Lower lobe of right lung (tissue), 2 donors: ENCODE results near the gene CCNY. TPM values are rescaled to one million over a fixed set of nuclear protein-coding genes. Genes with fewer than 3 reads are reported as not detected.

Source experiments
- ATAC-seq, 2 donors: fragments of 200-7000 bp; cut with Tn5 transposase; one replicate each; pipeline ENCODE4 v1.9.1; 2020 to 2022; ENCODE audit warnings: mild to moderate bottlenecking in 2 of 2, moderate library complexity in 2 of 2
- DNase-seq: peaks from one replicate; pipeline ENCODE4 v3.0.0-alpha.2; 2020
- H3K27ac ChIP-seq: fragments of 200-600 bp; one replicate; pipeline ENCODE4 v1.8.0; 2022
- H3K27me3 ChIP-seq: fragments of 200-600 bp; one replicate; pipeline ENCODE4 v1.8.0; 2022; ENCODE audit warnings: low read depth
- H3K36me3 ChIP-seq: fragments of 200-600 bp; one replicate; pipeline ENCODE4 v1.8.0; 2022; ENCODE audit warnings: mild to moderate bottlenecking
- H3K4me1 ChIP-seq: fragments of 200-600 bp; one replicate; pipeline ENCODE4 v1.8.0; 2022
- H3K4me3 ChIP-seq: fragments of 200-600 bp; one replicate; pipeline ENCODE4 v1.8.0; 2022; ENCODE audit warnings: mild to moderate bottlenecking
- H3K9me3 ChIP-seq: fragments of 200-600 bp; one replicate; pipeline ENCODE4 v1.8.0; 2022
- CTCF ChIP-seq: fragments of 200-600 bp; IDR thresholded peaks from one replicate; pipeline ENCODE4 v1.8.0; 2022; ENCODE audit warnings: antibody characterized with exemption, mild to moderate bottlenecking
- intact Hi-C: fragments of 100-400 bp; cut with DNase I; formaldehyde crosslinking; loops from one replicate; pipeline ENCODE4 v1.11.0; 2022
- total RNA-seq: library from RNA; stranded (reverse); fragmentation: NEBNext Ultra II Directional; extraction: Animal tissue kit (Norgen Biotek cat#: 25700); gene quantifications from one replicate; pipeline ENCODE4 v1.2.1, GENCODE V29; 2021
- donor health status: DM: no; HTN: yes; CAD: no; lungs with severe emphysema.

The CCNY gene
- total RNA-seq, 1 donor from 2014 or later, result 64.5 TPM

- intact Hi-C loops, result no loop called here
Observed at GRCh38 chr10:35388197-35388596, 51.9 kb downstream of the CCNY start.

DNA sequence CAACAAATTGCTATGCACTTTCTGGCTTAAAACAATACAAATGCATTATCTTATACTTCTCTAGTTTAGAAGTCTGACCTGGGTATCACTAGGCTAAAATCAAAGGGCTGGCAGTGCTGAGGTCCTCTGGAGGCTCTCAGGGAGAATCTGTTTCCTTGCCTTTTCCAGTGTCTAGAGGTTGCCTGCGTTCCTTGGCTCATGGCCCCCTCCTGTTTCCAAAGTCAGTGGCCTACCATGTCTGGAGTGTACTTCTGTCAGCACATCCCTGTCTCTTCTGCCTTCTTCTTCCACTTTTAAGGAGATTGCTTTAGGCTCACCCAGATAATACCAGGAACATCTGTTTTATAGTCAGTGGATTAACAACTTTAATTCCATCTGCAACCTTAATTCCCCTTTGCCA, 52.4 kb downstream of the CCNY start:
- intact Hi-C loops, result no loop called here
- no peaks in the 10 kb centered on the region for H3K27me3 ChIP-seq
- DNase-seq (no peak), ATAC-seq (no peak)
- peaks cover 13% of the 10 kb centered on the region for H3K9me3 ChIP-seq
- no peak overlapping the region for H3K4me3 ChIP-seq
- no peak for TF ChIP-seq CTCF
- H3K36me3 ChIP-seq, result no peaks in the 10 kb centered on the region
- H3K4me1 ChIP-seq, result peaks cover 30% of the 10 kb centered on the region
- H3K27ac ChIP-seq, result no peak overlapping the region

More at GRCh38 chr10:35388197-35388596, 51.9 kb downstream of the CCNY start:
- H3K36me3 ChIP-seq, result no peaks in the 10 kb centered on the region
- TF ChIP-seq CTCF, result no peak
- DNase-seq (no peak), ATAC-seq (no peak)
- H3K27ac ChIP-seq, result no peak overlapping the region
- no peak overlapping the region for H3K4me3 ChIP-seq
- H3K9me3 ChIP-seq, result peaks cover 13% of the 10 kb centered on the region
- no peaks in the 10 kb centered on the region for H3K27me3 ChIP-seq
- H3K4me1 ChIP-seq, result peaks cover 25% of the 10 kb centered on the region

DNA sequence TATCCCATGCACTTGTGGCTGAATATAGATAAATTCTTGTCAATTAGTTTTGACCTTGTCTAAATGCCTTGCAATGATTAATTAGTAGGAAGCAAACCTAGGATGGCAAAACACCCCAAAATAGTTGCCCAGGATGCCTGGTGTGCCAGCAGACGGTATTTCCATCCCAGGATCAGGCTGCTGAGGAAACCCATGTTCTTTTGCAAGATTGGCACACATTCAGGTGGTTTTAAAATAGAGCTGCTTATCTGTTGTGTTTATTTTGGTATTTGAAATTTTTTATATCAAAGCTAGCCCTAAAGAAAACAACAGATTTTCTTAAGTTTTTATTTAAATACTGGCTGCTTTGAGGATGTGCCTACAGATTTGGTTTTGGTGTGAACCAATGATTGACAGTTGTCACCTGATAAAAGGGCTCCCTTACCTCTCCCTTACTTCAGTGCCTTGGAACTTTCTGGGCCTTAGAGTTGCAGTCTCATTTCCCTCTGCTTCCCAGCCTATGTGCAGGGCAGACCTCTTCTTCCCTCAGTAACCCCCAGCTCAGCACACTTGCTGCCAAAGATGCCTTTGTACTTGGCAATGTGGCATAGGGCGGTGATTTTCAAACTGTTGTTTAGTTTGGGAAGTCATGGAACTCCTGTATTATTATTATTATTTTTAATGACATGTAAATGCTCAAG, 54.0 kb downstream of the CCNY start:
- intact Hi-C loops, result no loop called here
- DNase-seq (no peak), ATAC-seq (no peak)
- Histone ChIP-seq H3K27me3 (no peaks in the 10 kb centered on the region), H3K4me1 (peaks cover 44% of the 10 kb centered on the region), H3K36me3 (no peaks in the 10 kb centered on the region), H3K27ac (no peak overlapping the region), H3K9me3 (peaks cover 13% of the 10 kb centered on the region), H3K4me3 (no peak overlapping the region)
- TF ChIP-seq CTCF, result no peak

DNA sequence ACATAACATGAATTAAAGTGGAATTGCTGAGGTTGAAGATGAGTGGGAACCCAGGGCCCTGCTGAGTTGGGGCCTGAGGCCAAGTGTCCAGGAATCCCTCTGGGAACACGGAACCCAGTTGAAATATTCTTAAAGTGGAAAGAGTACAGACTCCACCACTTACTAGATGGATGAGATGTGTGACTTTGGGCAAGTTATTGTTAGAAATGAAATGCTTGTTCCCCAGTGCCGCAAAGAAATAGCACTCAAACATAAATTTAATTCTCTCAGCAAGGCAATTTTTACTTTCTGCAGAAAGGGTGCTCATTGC, 54.5 kb downstream of the CCNY start:
- Histone ChIP-seq H3K27ac (no peak overlapping the region), H3K27me3 (no peaks in the 10 kb centered on the region), H3K36me3 (no peaks in the 10 kb centered on the region), H3K4me1 (peaks cover 48% of the 10 kb centered on the region), H3K4me3 (no peak overlapping the region), H3K9me3 (peaks cover 13% of the 10 kb centered on the region)
- ATAC-seq (no peak), DNase-seq (no peak)
- TF ChIP-seq CTCF, result no peak
- intact Hi-C loops, result no loop called here

GRCh38 chr10:35391153-35391953, 55.0 kb downstream of the CCNY start:
- H3K4me3 ChIP-seq, result no peak overlapping the region
- H3K4me1 ChIP-seq, result peaks cover 53% of the 10 kb centered on the region
- peaks cover 13% of the 10 kb centered on the region for H3K9me3 ChIP-seq
- H3K27me3 ChIP-seq, result no peaks in the 10 kb centered on the region
- intact Hi-C loops, result no loop called here
- DNase-seq, result no peak
- no peak for ATAC-seq
- TF ChIP-seq CTCF, result no peak
- H3K36me3 ChIP-seq, result no peaks in the 10 kb centered on the region
- no peak overlapping the region for H3K27ac ChIP-seq
